Large intestine (tissue), 3 donors: Measurements from ENCODE around the gene MYO1H. TPM values are rescaled to one million over a fixed set of nuclear protein-coding genes. Genes with fewer than 3 reads are reported as not detected.
"Not testable (repeated sequence)": the region's sequence is repeated elsewhere in the genome, so short reads cannot be mapped to it uniquely, and the experiment has no call there.

Source experiments
- DNase-seq, 2 donors: peaks; one replicate each; pipeline versions ENCODE4 v3.0.0 to v3.0.0-alpha.2; 2013
- H3K27ac ChIP-seq: one replicate; pipeline ENCODE4 v1.5.1; 2013; ENCODE audit warnings: low read length
- H3K27me3 ChIP-seq: 2 replicates; pipeline ENCODE4 v1.6.1; 2013; ENCODE audit warnings: low read length; ENCODE audit not compliant: control insufficient read depth, insufficient read depth
- H3K36me3 ChIP-seq: 2 replicates; pipeline ENCODE4 v1.6.1; 2013; ENCODE audit warnings: low read length; ENCODE audit not compliant: control insufficient read depth, insufficient read depth
- H3K4me1 ChIP-seq: one replicate; pipeline ENCODE4 v1.6.1; 2013; ENCODE audit warnings: low read length; ENCODE audit not compliant: control insufficient read depth, insufficient read depth
- H3K4me3 ChIP-seq: one replicate; pipeline ENCODE4 v1.5.1; 2013; ENCODE audit warnings: low read length
- H3K9me3 ChIP-seq: one replicate; pipeline ENCODE4 v1.6.1; 2013; ENCODE audit warnings: mild to moderate bottlenecking, low read depth, low read length, moderate library complexity; ENCODE audit not compliant: control insufficient read depth
- WGBS: methylation state at CpG from one replicate; pipeline ENCODE4 v1.1.5; 2013; ENCODE audit warnings: low lambda C conversion rate; ENCODE audit not compliant: insufficient coverage; 5-methylcytosine and 5-hydroxymethylcytosine counted together
- polyA plus RNA-seq: library from polyadenylated mRNA; unstranded; fragments of 120-200 nt; gene quantifications from one replicate; pipeline ENCODE4 v1.2.1, GENCODE V29; 2013

The MYO1H gene
- polyA plus RNA-seq, 1 donor: 1.0 TPM

DNA sequence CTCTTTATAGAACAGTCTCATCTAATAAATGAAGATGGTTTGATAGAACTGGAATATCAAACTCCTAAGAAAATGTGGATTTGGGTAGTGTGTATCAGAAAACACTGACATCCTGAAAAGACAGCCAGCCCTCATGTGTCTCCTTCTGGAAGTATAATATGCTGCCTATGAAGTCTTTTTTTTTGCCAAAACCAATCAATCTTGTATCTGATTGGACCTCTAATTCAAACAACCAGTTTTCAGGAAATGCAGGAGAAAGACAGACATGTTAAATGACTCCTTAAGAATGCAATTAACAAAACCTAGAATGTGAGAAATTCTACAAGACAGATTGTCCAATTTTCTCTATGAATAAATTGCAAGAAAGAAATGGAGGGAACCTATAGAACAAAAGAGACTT, 34.3 kb downstream of the MYO1H start:
- H3K4me3 ChIP-seq: no peak overlapping the region
- H3K4me1 ChIP-seq: no peaks in the 10 kb centered on the region
- no peak overlapping the region for H3K27ac ChIP-seq
- H3K36me3 ChIP-seq: no peaks in the 10 kb centered on the region
- H3K27me3 ChIP-seq: peaks cover 4% of the 10 kb centered on the region
- H3K9me3 ChIP-seq: no peaks in the 10 kb centered on the region
- DNase-seq: no peak

DNA sequence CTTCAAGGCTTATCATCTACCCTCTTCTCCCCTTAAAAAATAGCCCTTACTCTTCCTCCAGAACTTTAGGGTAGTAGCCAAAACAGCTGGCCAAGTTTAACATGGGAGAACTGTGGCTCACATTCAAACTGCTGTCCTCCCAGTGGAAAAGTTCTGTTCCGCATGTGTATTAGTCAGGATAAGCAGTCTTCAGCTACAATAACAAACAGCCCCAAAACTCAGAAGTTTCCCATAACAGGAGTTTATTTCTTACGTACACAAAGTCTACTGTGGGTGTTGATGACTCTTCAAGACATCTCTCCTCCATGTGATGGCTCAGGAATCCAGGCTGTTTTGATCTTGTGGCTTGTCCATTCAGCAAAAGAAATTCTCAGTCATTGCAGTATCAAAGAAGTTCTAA, 35.5 kb downstream of the MYO1H start:
- H3K4me3 ChIP-seq: no peak overlapping the region
- H3K36me3 ChIP-seq: no peaks in the 10 kb centered on the region
- no peak overlapping the region for H3K27ac ChIP-seq
- H3K27me3 ChIP-seq: peaks cover 4% of the 10 kb centered on the region
- H3K4me1 ChIP-seq: no peaks in the 10 kb centered on the region
- no peak for DNase-seq
- WGBS: 100% methylated on average over 2 of the region's 2 CpGs
- H3K9me3 ChIP-seq: no peaks in the 10 kb centered on the region

DNA sequence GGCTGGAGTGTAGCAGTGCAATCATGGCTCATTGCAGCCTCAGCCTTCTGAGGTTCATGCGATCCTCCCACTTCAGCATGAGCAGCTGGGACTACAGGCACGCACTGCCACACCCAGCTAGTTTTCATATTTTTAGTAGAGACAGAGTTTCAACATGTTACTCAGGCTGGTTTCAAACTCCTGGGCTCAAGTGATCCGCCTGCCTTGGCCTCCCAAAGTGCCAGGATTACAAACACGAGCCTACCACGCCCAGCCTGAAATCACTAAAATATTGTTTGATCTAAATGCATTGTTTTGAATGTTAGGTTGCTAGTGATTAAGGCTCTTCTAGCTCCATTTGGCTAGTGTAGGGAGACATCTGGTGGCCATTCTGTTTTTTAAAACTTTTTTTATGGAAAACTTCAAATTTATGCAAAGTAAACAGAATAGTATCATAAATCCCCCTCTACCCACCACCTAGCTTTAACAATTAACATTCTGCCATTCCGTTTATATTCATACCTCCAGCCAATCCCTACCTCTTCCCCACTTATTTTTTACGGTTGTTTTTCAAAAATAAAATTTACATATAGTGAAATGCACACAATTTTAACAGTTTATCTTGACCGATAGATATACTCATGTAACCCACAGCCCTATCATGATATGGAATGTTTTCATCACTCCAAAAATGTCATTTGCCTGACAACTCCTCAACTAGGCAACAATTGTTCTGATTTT, 37.8 kb downstream of the MYO1H start:
- DNase-seq: peak in 1 of 2 donors; percentile 32
- WGBS: 37% methylated on average over 2 of the region's 8 CpGs
- Histone ChIP-seq H3K4me1 (no peaks in the 10 kb centered on the region), H3K27ac (no peak overlapping the region), H3K4me3 (no peak overlapping the region), H3K27me3 (peaks cover 4% of the 10 kb centered on the region), H3K36me3 (no peaks in the 10 kb centered on the region), H3K9me3 (no peaks in the 10 kb centered on the region)

DNA sequence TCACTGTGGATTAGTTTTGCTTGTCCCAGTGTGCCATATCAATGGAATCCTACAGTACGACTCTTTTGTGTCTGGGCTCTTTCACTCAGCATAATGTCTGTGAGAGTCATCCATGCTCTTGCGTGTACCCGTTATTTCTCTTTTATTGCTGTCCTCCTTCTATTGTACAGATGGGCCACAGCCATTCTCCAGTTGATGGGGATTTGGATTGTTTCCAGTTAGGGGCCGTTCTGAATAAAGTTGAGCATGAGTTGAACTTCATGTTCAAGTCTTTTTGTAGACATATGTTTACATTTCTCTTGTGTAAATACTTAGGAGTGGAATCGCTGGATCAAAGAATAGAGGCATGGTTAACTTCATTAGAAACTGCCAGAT, 38.3 kb downstream of the MYO1H start:
- peak in 1 of 2 donors; percentile 6 for DNase-seq
- H3K9me3 ChIP-seq: no peaks in the 10 kb centered on the region
- H3K36me3 ChIP-seq: no peaks in the 10 kb centered on the region
- H3K27ac ChIP-seq: no peak overlapping the region
- no peaks in the 10 kb centered on the region for H3K4me1 ChIP-seq
- WGBS: no CpG with 5 or more reads among the region's 5 CpGs
- no peak overlapping the region for H3K4me3 ChIP-seq
- H3K27me3 ChIP-seq: peaks cover 4% of the 10 kb centered on the region

DNA sequence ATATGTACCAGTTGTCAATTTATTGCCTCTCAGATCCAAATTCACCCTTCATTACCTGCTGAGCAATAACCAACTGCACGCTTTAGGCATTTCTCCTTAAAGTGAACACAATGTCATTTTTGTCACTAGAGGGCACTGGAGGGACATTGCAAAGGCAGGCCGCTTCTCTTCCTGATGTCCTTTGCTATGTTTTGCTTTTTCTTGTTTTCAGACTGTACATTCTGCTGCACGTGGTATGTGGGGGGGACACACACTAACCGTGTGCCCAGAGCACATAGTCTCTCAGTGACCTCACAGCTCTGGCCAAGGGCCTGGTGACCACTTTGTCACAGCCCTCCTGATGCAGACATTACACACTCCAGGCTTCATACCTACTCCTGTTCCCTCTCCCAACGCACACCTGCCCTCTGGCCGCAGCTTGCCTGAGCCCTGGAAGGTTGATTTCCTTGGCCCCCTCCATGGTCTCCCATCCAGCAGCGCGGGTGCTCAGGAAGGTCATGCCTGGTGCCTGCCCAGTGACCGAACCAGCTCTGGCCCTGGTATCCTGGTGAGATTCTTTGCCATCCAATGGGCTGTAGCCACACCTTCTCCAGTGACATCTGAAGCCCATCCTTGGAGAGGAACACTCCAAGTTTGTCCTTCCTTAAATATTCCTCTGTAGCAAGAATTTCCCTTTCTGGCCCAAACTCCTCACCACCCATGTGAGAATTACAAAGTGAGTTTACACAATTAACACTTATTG, 39.9 kb downstream of the MYO1H start:
- H3K4me3 ChIP-seq: no peak overlapping the region
- H3K36me3 ChIP-seq: no peaks in the 10 kb centered on the region
- H3K4me1 ChIP-seq: no peaks in the 10 kb centered on the region
- no peak overlapping the region for H3K27ac ChIP-seq
- peak; percentile 4 to 14 for DNase-seq
- H3K27me3 ChIP-seq: peaks cover 4% of the 10 kb centered on the region
- no CpG with 5 or more reads among the region's 9 CpGs for WGBS
- H3K9me3 ChIP-seq: no peaks in the 10 kb centered on the region

DNA sequence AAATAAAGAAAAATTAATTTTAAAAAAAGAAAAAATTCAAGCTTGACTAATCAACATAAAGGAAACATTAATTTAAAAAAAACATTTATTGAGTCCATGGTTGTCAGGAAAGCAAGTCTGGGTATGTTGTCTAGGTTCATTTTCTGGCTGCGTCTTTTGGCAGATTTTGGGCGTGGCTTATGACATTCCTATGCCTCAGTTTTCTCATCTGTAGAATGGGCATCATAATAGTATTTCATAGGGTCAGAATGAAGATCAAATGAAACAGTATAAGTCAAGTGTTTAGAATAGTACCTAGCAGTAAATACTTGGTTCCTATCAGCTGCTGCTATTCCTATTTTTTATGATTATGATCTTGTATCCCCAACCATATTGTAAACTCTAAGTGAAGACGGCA, 40.5 kb downstream of the MYO1H start:
- H3K9me3 ChIP-seq: no peaks in the 10 kb centered on the region
- WGBS: no CpG with 5 or more reads among the region's 3 CpGs
- peaks cover 3% of the 10 kb centered on the region for H3K27me3 ChIP-seq
- no peaks in the 10 kb centered on the region for H3K36me3 ChIP-seq
- H3K27ac ChIP-seq: no peak overlapping the region
- DNase-seq: no peak
- H3K4me1 ChIP-seq: no peaks in the 10 kb centered on the region
- H3K4me3 ChIP-seq: no peak overlapping the region

DNA sequence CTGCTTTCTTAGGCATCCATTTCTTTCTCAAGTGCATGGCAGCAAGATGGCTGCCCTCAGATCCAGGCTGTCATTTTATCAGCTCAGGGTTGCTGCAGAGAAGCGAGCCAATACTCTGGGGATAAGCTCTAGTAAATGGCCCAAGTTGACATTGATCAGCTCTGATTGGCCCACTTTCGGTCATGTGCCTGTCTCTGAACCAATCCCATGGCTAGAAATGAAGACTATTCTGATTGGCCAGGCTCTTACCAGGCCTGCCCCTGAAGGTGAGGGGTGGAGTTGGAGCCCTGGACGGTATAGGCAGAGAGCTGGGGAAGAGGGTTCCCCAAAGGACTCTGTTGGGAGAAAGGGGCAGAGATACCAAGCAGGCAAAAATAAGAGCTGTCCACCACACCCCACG, 41.4 kb downstream of the MYO1H start:
- H3K4me3 ChIP-seq: no peak overlapping the region
- no peaks in the 10 kb centered on the region for H3K4me1 ChIP-seq
- H3K27me3 ChIP-seq: no peaks in the 10 kb centered on the region
- H3K27ac ChIP-seq: no peak overlapping the region
- DNase-seq: no peak
- H3K36me3 ChIP-seq: no peaks in the 10 kb centered on the region
- no CpG with 5 or more reads among the region's 4 CpGs for WGBS
- H3K9me3 ChIP-seq: no peaks in the 10 kb centered on the region

DNA sequence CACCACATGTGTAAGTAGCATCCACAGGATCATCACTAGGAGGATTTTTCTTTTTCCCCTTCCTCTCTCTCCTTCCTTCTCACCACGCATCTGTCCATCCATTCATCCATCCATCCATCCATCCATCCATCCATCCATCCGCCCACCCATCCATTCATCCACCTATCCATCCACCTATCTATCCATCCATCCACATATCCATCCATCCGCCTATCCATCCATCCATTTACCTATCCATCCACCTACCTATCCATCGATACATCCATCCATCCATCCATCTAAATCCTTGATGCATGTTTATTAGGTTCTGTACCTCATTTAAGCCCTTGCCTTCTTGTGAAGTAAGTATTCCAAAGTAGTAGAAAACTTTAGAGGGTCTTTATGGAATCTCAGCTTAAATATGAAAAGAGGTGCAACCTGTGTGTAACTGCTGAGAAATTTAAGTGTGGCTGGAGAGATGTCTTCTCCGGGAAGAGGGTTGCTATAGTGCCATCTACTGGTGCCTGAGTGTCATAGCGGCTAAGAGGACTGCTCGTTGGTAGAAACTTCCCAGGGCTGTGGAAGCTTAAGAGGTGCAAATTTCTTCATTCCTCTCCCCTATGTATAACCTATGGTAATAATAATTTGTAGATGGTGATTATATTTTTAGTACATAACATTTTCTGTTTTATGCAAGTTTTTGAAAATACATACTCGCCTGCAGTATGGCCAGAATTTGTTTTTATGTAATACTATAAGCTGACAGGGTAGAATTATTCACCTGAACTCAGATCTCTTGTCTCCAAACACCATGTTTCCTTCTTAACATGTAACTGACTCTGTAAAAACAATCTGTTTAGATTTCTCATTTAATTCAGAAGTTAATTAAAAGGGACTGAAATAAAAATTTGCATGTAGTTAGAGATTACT, 46.0 kb downstream of the MYO1H start:
- Histone ChIP-seq H3K27ac (no peak overlapping the region), H3K27me3 (no peaks in the 10 kb centered on the region), H3K4me1 (no peaks in the 10 kb centered on the region), H3K4me3 (no peak overlapping the region), H3K9me3 (no peaks in the 10 kb centered on the region), H3K36me3 (no peaks in the 10 kb centered on the region)
- DNase-seq: peak; percentile 12 to 15
- 93% methylated on average over 3 of the region's 8 CpGs for WGBS

DNA sequence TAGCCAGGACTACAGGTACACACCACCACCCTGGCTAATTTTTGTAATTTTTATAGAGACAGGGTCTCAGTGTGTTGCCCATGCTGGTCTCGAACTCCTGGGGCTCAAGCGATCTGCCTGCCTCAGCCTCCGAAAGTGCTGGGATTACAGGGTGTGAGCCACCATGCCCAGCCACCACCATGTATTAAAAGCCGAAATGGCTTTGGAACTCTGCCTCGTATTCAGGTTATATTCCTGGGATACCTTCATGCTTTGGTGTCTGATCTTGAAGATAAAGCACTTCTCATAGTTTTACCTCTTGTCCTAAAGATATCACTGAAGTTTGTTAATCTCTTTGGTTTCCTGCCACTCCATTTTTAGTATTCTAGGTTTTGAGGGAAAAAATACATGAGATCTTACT, 47.2 kb downstream of the MYO1H start:
- Histone ChIP-seq H3K4me3 (no peak overlapping the region), H3K9me3 (no peaks in the 10 kb centered on the region), H3K27ac (no peak overlapping the region), H3K27me3 (no peaks in the 10 kb centered on the region), H3K4me1 (no peaks in the 10 kb centered on the region), H3K36me3 (no peaks in the 10 kb centered on the region)
- WGBS: no CpG with 5 or more reads among the region's 5 CpGs
- DNase-seq: no peak

DNA sequence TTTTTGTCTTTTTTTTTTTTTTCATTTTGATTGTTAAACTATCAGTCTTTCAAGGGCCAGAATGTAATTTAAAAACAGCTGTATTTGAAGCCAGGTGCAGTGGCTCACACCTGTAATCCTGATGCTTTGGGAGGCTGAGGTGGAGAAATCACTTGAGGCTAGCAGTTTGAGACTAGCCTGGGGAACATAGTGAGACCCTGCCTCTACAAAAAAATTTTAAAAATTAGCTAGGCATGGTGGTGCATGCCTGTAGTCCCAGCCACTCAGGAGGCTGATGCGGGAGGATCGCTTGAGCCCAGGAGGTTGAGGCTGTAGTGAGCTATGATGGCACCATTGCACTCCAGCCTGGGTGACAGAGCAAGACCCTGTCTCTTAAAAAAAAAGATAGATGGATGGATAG, 57.1 kb downstream of the MYO1H start:
- H3K4me3 ChIP-seq, H3K27me3 ChIP-seq, H3K27ac ChIP-seq, H3K4me1 ChIP-seq, H3K9me3 ChIP-seq, DNase-seq, H3K36me3 ChIP-seq: not testable (repeated sequence)
- WGBS: no CpG with 5 or more reads among the region's 2 CpGs
